Neural progenitor cell (in vitro differentiated cells): ENCODE results near the gene CMYA5.

Experiments
- CTCF ChIP-seq: fragments of 200-600 bp; sonication (generic); IDR thresholded peaks from 2 replicates; pipeline ENCODE4 v1.5.1; 2017; ENCODE audit warnings: antibody characterized with exemption, mild to moderate bottlenecking
- EZH2 ChIP-seq: fragments of 200-600 bp; sonication (generic); IDR thresholded peaks from 2 replicates; pipeline ENCODE4 v1.6.1; 2017; ENCODE audit warnings: antibody characterized with exemption, mild to moderate bottlenecking, moderate library complexity
- EZH2phosphoT487 ChIP-seq: fragments of 200-600 bp; sonication (generic); IDR thresholded peaks from 2 replicates; pipeline ENCODE4 v1.6.1; 2017; ENCODE audit warnings: antibody characterized with exemption

- no peak for TF ChIP-seq CTCF
- no peak for TF ChIP-seq EZH2phosphoT487
- no peak for TF ChIP-seq EZH2
Measured at GRCh38 chr5:79730564-79730963, 40.9 kb downstream of the CMYA5 start.
